Measurements from ENCODE around the gene MYO1F. TPM values are rescaled to one million over a fixed set of nuclear protein-coding genes. Genes with fewer than 3 reads are reported as not detected.

MYO1F gene
- total and polyA plus RNA-seq, 10 of the 15 experiments (the other 5 are each of a cell fraction or from before 2014, with no cell fraction given), result 3.5 to 49.4 (median 31.3) TPM

DNA sequence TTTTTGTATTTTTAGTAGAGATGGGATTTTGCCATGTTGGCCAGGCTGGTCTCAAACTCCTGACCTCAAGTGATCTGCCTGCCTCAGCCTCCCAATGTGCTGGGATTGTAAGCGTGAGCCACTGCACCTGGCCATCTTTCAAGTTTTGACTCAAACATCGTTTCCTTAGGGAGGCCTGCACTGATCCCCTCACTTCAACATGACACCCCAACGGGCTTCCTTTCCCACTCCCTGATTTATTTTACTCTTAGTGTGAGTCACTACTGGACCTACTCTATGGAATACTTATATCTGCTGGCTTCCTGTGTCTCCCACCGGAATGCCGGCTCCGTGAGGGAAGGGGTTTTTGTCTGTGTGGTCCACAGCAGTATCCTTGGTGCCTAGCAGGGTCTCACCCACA is 37.8 kb upstream of the MYO1F start (continued):
- TF ChIP-seq, protein P1, sequence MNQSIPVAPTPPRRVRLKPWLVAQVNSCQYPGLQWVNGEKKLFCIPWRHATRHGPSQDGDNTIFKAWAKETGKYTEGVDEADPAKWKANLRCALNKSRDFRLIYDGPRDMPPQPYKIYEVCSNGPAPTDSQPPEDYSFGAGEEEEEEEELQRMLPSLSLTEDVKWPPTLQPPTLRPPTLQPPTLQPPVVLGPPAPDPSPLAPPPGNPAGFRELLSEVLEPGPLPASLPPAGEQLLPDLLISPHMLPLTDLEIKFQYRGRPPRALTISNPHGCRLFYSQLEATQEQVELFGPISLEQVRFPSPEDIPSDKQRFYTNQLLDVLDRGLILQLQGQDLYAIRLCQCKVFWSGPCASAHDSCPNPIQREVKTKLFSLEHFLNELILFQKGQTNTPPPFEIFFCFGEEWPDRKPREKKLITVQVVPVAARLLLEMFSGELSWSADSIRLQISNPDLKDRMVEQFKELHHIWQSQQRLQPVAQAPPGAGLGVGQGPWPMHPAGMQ (IDR thresholded peaks at IDR 0.05; ENCODE audit: borderline replicate concordance), result no peak
- TF ChIP-seq ATF7 (IDR thresholded peaks at IDR 0.05; ENCODE audit: low read depth) (no peak), BRCA1 (IDR thresholded peaks at IDR 0.05; ENCODE audit: low read depth, low read length) (no peak), MXI1 (IDR thresholded peaks at IDR 0.05; ENCODE audit: low read depth, low read length) (no peak)
- TF ChIP-seq, protein P2, sequence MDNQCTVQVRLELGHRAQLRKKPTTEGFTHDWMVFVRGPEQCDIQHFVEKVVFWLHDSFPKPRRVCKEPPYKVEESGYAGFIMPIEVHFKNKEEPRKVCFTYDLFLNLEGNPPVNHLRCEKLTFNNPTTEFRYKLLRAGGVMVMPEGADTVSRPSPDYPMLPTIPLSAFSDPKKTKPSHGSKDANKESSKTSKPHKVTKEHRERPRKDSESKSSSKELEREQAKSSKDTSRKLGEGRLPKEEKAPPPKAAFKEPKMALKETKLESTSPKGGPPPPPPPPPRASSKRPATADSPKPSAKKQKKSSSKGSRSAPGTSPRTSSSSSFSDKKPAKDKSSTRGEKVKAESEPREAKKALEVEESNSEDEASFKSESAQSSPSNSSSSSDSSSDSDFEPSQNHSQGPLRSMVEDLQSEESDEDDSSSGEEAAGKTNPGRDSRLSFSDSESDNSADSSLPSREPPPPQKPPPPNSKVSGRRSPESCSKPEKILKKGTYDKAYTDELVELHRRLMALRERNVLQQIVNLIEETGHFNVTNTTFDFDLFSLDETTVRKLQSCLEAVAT (IDR thresholded peaks at IDR 0.05), result no peak

DNA sequence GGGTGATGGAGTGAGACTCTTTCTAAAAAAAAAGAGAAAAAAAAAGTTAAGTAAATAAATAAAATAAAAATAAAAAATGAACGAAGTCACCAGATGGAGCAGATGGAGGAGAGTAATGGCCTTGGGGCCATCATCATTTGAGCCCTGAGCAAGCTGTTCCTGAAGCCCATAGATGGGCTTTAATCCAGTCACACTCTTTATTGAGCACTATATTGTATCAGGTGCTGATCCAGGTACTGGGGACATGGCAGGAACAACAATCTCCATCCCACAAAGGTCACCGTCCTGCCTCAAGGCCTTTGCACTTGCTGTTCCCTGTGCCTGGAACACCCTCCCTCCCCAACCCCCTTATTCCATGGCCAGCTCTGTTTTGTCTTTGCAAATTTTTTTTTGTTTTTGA is 37.2 kb upstream of the MYO1F start:
- H3K4me3 ChIP-seq, result no peak overlapping the region
- FAIRE-seq (no peak), DNase-seq (ENCODE audit: low read depth, low spot score) (no peak), ATAC-seq (no peak)
- BruUV-seq (replicated peaks), result no TSS peak
- intact Hi-C loops (cut with micrococcal nuclease; ENCODE audit: unreplicated experiment), result no loop called here
- no peak overlapping the region for H3K9ac ChIP-seq (ENCODE audit: control insufficient read depth, insufficient read depth, low read length)
- H3K4me1 ChIP-seq (ENCODE audit: control insufficient read depth, insufficient read depth, low read length), result no peaks in the 10 kb centered on the region
- no peaks in the 10 kb centered on the region for H3K36me3 ChIP-seq (ENCODE audit: control insufficient read depth in 2 of 2, insufficient read depth in 2 of 2, low read length in 1 of 2)
- H4K20me1 ChIP-seq (ENCODE audit: control insufficient read depth, insufficient read depth), result no peaks in the 10 kb centered on the region
- ChIA-PET POLR2A (no interaction called here), SMC1A (ENCODE audit: uncharacterized antibody, unreplicated experiment) (interaction anchor here (0.6 kb wide), 1 partner anchor 76 kb away, joined by 3 read pairs; no protein-coding TSS in a partner anchor), RAD21 (ENCODE audit: unreplicated experiment) (no interaction called here), CTCF (interaction anchor here (0.9 kb wide), 1 partner anchor 39 kb away, joined by 3 read pairs; no protein-coding TSS in a partner anchor)
- no peaks in the 10 kb centered on the region for H3K79me2 ChIP-seq (ENCODE audit: control insufficient read depth, insufficient read depth, low read length)
- H2AFZ ChIP-seq (ENCODE audit: control insufficient read depth, low read depth, low read length), result no peak overlapping the region
- in situ Hi-C loops (cut with MboI), result no loop called here
- no peak overlapping the region for H3K27ac ChIP-seq (ENCODE audit: control insufficient read depth, insufficient read depth)
- no peaks in the 10 kb centered on the region; a peak in 2 of 4 replicates for H3K27me3 ChIP-seq (replicated peaks in 1 of 2; ENCODE audit: control insufficient read depth in 2 of 2, insufficient read depth in 2 of 2, low read length in 1 of 2)
- 91% methylated on average over 2 of the region's 2 CpGs for whole genome bisulfite sequencing (ENCODE audit: insufficient coverage, insufficient replicate concordance, low lambda C conversion rate, missing lambda C conversion rate)
- no peak overlapping the region for H3K4me2 ChIP-seq (ENCODE audit: control insufficient read depth, insufficient read depth)
- H3K9me3 ChIP-seq (replicated peaks; ENCODE audit: control insufficient read depth, insufficient read depth, low read length), result no peaks in the 10 kb centered on the region; the same call in 2 of the 3 replicates
- no peak for TF ChIP-seq MYC (IDR thresholded peaks at IDR 0.05; ENCODE audit: insufficient read depth, insufficient read length, insufficient replicate concordance, low read length, severe bottlenecking)
- TF ChIP-seq NRF1 (conservative IDR thresholded peaks at IDR 0.05; ENCODE audit: low read depth, low read length), result no peak
- TF ChIP-seq, protein P3, sequence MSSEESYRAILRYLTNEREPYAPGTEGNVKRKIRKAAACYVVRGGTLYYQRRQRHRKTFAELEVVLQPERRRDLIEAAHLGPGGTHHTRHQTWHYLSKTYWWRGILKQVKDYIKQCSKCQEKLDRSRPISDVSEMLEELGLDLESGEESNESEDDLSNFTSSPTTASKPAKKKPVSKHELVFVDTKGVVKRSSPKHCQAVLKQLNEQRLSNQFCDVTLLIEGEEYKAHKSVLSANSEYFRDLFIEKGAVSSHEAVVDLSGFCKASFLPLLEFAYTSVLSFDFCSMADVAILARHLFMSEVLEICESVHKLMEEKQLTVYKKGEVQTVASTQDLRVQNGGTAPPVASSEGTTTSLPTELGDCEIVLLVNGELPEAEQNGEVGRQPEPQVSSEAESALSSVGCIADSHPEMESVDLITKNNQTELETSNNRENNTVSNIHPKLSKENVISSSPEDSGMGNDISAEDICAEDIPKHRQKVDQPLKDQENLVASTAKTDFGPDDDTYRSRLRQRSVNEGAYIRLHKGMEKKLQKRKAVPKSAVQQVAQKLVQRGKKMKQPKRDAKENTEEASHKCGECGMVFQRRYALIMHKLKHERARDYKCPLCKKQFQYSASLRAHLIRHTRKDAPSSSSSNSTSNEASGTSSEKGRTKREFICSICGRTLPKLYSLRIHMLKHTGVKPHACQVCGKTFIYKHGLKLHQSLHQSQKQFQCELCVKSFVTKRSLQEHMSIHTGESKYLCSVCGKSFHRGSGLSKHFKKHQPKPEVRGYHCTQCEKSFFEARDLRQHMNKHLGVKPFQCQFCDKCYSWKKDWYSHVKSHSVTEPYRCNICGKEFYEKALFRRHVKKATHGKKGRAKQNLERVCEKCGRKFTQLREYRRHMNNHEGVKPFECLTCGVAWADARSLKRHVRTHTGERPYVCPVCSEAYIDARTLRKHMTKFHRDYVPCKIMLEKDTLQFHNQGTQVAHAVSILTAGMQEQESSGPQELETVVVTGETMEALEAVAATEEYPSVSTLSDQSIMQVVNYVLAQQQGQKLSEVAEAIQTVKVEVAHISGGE (CRISPR knock-in tag; IDR thresholded peaks at IDR 0.05), result no peak
- TF ChIP-seq, protein P4, sequence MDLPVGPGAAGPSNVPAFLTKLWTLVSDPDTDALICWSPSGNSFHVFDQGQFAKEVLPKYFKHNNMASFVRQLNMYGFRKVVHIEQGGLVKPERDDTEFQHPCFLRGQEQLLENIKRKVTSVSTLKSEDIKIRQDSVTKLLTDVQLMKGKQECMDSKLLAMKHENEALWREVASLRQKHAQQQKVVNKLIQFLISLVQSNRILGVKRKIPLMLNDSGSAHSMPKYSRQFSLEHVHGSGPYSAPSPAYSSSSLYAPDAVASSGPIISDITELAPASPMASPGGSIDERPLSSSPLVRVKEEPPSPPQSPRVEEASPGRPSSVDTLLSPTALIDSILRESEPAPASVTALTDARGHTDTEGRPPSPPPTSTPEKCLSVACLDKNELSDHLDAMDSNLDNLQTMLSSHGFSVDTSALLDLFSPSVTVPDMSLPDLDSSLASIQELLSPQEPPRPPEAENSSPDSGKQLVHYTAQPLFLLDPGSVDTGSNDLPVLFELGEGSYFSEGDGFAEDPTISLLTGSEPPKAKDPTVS (IDR thresholded peaks at IDR 0.05; ENCODE audit: low read depth, low read length), result no peak
- no peak for TF ChIP-seq CHD1 (IDR thresholded peaks at IDR 0.05; ENCODE audit: low read depth, low read length)
- TF ChIP-seq, protein P5, sequence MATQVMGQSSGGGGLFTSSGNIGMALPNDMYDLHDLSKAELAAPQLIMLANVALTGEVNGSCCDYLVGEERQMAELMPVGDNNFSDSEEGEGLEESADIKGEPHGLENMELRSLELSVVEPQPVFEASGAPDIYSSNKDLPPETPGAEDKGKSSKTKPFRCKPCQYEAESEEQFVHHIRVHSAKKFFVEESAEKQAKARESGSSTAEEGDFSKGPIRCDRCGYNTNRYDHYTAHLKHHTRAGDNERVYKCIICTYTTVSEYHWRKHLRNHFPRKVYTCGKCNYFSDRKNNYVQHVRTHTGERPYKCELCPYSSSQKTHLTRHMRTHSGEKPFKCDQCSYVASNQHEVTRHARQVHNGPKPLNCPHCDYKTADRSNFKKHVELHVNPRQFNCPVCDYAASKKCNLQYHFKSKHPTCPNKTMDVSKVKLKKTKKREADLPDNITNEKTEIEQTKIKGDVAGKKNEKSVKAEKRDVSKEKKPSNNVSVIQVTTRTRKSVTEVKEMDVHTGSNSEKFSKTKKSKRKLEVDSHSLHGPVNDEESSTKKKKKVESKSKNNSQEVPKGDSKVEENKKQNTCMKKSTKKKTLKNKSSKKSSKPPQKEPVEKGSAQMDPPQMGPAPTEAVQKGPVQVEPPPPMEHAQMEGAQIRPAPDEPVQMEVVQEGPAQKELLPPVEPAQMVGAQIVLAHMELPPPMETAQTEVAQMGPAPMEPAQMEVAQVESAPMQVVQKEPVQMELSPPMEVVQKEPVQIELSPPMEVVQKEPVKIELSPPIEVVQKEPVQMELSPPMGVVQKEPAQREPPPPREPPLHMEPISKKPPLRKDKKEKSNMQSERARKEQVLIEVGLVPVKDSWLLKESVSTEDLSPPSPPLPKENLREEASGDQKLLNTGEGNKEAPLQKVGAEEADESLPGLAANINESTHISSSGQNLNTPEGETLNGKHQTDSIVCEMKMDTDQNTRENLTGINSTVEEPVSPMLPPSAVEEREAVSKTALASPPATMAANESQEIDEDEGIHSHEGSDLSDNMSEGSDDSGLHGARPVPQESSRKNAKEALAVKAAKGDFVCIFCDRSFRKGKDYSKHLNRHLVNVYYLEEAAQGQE (IDR thresholded peaks at IDR 0.05; ENCODE audit: low read depth, low read length), result no peak
